Activated CD4-positive, alpha-beta T cell treated with anti-CD3 and anti-CD28 coated beads, Interleukin-2, amount 50 U/mL, for 48 hours (primary cell): Measurements from ENCODE around the gene UBASH3B.

Experiments used
- DNase-seq, 2 experiments: peaks; one replicate each; pipeline ENCODE4 v3.0.0-alpha.2; 2020

The UBASH3B gene

DNA sequence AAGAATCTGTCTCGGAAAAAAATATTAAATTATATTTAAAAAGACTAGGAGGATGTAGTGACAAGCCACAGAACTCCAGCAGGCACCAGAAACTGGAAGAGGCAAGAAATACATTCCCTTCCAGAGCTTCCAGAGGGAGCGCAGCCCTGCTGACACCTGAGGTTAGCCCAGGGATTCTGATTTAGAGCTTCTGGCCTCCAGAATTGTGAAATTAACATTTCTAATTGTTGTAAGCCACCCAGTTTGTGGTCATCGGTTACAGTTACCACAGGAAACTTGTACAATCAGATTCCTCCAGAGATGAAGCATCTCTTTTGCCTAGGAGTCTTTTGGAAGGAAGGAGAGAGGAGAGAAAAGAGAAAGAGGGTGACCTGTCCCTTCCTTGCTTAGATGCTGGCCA lies 6.4 kb upstream of the UBASH3B start:
- no peak for DNase-seq

- no peak for DNase-seq
Observed at GRCh38 chr11:122650619-122651018, 4.9 kb upstream of the UBASH3B start.

- no peak for DNase-seq
Observed at GRCh38 chr11:122652495-122652894, 3.0 kb upstream of the UBASH3B start.

DNA sequence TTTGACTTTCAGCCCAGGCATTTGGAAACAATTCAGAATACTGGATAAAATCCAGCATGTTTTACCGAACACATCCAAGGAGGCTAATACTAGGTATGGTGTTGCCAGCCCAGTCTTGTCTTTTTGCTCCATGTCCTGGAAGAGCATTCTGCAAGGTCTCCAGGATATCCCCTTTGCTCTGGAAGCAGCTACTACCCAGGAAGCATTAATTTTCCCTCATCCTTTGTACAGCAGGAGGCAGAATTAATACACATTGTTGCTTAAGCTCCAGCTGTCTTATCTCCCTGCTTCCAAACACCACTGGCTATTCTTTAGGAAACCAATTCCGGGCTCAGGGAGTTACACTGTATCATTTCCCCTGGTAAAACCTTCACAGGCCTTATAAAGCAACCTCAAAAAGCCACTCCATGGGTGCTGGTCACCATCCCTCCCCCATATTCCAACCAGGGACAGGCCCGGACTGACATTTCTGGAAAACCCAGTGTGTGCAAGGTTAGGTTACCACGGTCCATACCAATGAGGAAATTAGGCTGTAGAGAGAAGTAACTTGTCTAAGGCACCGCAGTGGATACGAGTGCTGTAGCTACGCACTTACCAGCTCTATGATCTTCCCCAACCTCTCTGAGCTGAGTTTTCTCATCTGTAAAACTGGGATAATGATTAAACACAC lies 1.5 kb upstream of the UBASH3B start:
- no peak for DNase-seq

DNA sequence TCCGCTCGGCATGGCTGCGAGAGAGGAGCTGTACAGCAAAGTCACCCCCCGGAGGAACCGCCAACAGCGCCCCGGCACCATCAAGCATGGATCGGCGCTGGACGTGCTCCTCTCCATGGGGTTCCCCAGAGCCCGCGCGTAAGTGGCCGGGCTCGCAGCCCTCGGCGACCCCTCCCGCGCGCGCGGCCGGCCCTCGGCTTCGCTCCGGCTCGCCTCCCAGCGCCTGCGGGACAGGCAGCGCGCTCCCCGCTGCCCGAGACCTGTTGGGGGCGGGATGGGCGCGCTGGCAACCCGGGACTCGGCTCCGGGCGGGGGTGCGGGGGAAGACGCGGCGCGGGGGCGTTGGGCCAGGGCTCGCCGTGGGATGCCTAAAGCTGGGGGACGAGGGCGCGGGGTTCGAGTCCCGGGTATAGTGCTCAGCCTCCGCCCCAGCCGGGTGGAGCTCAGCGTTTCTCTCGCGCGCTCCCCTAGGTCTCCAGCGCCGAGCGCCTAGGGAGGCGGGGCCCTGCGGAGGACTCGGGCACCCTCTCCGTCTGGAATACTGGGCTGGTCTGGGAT lies 630 bp downstream of the UBASH3B start:
- peak; percentile 61 for DNase-seq

DNA sequence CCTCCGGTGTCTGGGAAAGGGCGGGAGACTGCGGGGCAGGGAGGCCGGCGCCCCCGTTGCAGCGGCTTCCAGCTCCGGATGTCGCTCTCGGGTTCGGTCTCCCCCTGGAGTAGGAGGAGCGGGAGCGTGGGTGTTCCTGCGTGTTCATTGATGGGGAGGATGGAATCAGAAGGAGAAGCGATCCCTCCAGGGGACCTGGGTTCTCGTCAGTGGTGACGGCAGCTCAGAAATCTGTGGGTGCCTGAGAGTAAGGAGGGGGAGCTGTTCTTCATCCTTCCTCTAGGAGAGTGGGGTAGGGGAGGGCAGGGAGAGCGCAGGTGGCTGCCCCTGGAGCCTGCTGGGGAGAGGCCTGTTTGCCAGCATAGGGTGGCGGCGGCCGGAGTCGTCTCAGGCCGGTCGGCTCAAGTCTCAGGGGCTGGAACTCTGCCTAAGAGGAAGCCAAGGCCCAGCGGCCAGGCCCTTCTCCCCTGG lies 1.1 kb downstream of the UBASH3B start:
- DNase-seq, result peak in 1 of 2 experiments; percentile 57

DNA sequence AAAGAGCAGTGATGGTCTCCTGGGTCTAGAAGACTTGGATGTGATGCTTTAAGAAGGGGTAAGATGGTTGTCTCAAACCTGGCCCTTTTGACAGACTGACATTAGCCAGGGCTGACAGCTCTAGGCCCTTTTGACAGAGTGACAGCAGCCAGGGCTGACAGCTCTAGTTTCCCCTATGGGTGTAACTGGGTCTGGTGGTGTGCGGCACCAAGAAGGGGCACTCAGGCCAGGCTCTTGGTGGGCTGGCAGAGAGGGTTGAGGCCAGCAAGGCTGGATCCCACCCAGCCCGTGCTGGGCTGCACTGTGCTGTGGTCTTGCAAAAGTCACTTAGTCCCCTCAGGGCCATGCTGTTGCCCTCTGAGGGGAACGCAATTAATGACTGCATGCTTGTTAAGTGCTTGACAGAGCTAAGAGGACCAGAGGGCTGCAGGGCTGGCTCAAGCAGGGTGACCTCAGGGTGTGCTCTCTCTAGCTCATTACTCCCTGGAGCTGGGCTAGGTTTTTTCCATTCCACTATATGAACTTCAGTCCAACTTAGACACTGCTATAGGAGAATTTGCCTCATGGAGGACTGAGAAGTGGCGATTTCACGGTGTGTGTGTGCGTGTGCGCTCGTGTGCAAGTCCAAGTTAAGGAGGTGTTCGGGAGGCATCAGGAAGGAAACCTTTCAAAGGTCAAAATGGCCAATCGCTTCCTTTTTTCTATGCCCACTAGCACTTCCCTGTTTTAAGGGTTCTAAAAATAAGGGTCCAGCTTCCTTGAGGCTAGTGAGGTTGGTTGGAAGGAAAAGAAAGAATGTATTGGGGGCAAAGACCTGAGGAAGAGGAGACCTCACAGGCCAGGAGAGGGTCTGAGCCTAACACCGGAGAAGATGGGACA lies 4.4 kb downstream of the UBASH3B start:
- no peak for DNase-seq

- DNase-seq, result no peak
Observed at GRCh38 chr11:122661182-122661945, 5.8 kb downstream of the UBASH3B start.

GRCh38 chr11:122663056-122663740 lies 7.7 kb downstream of the UBASH3B start:
- DNase-seq, result no peak

- DNase-seq, result no peak
Observed at GRCh38 chr11:122663764-122664163, 8.2 kb downstream of the UBASH3B start.

DNA sequence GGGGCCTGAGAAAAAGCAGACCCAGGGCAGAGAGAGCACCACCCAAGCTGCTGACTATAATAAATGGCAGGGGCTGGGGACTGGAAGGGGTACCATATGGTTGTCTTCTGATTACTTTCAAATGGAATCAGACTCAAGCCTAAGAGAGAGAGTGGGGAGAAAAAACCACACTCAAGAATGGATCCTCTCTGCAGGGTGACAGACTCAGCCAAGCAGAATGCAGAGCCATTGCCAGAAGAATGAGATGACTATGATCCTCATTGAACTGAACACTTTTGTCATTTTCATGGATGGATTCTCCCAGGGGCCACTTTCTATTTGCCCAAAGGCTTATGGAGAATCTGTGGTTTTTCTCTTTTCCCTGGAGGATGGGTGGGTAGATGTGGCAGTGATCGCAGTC lies 8.7 kb downstream of the UBASH3B start:
- no peak for DNase-seq

DNA sequence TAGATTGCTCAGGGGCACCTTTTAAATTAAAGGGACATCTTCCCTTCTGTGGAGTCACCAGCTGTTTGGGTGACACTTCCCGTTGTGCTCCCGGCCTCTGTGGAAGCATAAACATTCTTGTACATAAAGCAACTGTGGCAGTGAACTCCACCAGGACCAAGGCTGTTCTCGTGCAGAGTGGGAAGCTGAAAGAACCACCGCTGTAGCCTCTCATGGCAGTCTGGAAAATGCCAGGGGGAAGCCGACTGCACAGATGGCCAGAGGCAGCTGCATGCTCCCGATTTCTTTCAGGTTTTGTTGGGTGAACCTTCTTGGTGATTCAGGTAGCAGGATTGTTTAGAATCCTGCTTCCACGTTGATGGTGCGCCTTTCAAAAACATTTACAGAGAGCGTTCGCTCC lies 10.3 kb downstream of the UBASH3B start:
- no peak for DNase-seq

DNA sequence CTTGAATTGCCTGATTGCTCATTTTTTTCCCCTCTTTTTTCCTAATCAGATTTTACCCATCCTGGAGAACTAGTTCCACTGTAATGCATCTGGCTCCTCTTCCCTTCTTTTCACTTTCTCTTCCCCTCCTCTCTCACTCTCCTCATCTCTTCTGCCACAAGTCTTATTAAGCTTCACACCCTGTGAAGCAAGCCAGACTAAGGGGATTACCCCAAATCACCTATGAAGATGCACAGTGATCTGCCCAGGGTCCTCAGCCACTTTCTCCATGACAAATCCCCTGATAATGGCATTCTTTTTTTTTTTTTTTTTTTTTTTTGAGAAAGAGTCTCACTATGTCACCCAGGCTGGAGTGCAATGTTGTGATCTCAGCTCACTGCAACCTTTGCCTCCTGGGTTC lies 11.2 kb downstream of the UBASH3B start:
- DNase-seq, result no peak

GRCh38 chr11:122668562-122669090 lies 13.1 kb downstream of the UBASH3B start:
- DNase-seq, result no peak

- DNase-seq, result no peak
Observed at GRCh38 chr11:122670131-122670530, 14.6 kb downstream of the UBASH3B start.

DNA sequence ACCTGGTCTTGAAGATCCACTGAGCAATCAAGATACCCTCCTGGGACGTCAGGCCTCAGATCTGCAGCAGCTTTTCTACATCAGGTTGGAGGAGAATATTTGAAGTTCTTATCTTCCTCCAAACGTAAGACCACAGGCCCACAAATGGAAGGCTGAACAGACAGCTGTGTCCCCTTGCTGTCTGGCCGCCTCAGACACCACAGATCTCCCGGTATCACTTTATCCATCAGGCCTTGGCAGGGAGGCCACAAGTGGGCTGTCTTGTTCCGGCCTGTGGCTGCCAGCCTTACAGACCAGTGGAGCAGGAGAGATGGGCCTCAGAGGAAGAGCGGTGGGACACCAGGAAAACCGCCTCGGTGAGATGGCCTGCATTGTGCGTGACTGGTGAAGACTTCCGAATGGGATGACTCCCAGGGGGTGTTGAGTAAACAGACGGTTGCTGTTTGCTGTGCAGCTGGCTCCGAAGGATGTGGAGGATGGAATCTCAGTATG lies 15.9 kb downstream of the UBASH3B start:
- no peak for DNase-seq

DNA sequence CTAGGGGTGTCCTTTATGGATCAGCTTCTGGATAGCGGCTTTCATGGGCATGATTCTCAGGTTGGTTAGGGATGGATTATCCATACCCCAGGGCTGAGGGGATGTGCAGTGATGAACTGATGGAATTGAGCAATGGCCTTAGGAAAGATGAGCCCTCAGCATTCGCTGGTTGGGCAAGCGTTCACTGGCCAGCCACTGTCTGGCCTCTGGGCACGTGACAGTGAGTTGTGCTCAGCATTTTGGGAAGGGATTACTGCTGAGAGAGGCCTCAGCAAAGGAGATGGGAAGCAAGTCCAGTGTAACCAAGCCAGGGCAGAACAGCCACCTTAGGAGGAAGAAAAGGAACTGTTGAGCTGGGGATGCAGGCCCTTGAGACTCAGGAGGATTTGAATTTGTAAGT lies 17.4 kb downstream of the UBASH3B start:
- no peak for DNase-seq

DNA sequence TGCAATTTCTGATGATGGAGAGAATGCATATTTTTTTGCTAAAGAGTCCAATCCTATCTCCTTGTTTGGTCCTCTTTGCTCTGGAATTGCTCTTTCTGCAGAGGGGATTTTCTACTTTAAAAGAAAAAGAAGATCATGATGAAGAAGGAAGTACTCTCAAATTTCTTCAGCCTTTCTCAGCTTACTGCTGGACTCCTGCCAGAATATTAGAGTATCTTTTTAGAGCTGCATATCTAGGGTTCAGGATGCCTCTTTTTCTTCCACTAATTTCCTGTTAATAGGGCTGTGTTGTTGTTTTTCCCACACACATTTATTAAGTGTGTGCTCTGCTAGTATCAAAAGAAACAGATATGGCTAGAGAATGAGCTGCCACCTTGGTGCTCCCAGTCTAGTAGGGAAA lies 18.2 kb downstream of the UBASH3B start:
- DNase-seq, result no peak

DNA sequence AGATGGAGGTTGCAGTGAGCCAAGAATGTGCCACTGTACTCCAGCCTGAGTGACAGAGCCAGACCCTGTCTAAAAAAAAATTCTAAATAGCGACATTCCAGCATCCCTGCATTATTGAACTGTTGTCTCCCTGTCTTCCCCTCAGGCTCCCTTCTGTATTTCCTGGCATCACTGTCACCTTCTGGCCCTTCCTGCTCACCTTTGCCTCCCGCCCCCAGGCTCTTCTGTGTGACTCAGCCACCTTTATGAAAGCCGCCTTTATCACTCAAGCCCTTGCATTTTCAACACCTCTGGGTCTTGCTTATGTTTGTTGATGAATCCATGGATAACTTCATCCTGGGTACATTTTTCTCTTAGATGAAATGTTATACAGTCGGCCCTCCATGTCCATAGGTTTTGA lies 21.1 kb downstream of the UBASH3B start:
- DNase-seq, result no peak

DNA sequence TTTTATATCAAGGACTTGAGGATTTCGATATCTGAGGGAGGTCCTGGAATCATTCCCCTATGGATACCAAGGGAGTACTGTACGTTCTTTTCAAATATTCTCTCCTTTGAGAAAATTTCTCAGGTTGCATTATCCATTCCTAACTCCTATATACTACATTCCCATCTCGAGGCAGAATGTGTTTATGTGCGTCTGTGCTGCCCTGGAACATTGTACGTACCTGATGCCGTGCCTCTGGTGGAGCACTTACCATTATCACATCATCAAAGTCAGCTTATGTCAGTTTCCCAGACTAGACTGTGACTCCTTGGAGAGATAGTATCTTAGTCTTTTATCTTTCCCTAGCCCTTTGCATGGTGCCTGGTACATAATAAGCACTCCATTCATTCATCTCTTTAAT lies 21.7 kb downstream of the UBASH3B start:
- no peak for DNase-seq

GRCh38 chr11:122678406-122678805 lies 22.9 kb downstream of the UBASH3B start:
- DNase-seq, result no peak

DNA sequence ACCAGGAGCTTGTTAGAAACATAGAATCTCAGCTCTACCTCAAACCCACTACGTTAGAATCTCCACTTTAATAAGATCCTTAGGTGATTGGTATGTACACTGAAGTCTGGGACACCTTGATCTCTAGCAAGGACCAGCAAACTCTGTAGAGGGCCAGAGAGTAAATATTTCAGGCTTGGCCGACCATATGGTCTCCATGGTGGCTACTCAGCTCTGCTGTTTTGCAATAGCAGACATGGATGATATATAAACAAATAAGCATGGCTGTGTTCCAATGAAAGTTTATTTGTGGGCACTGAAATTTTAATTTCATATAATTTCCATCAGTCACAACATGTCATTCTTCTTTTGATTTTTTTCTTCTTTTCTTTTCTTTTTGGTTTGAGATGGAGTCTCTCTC lies 23.9 kb downstream of the UBASH3B start:
- no peak for DNase-seq
